Left forelimb (tissue), 1 donor: Measurements from ENCODE around the gene GJB4.
"Not testable (repeated sequence)": the region's sequence is repeated elsewhere in the genome, so short reads cannot be mapped to it uniquely, and the experiment has no call there.

Experiments
- DNase-seq: peaks from one replicate; pipeline ENCODE4 v3.0.0-alpha.2; 2018; ENCODE audit warnings: low spot score

Gene GJB4

GRCh38 chr1:34746785-34747637, 12.5 kb upstream of the GJB4 start:
- DNase-seq = no peak

GRCh38 chr1:34747638-34747941, 11.9 kb upstream of the GJB4 start:
- DNase-seq = no peak

- DNase-seq = no peak
These were observed 9.5 kb upstream of the GJB4 start for GRCh38 chr1:34749992-34750391.

- DNase-seq = no peak
These were observed 8.9 kb upstream of the GJB4 start for GRCh38 chr1:34750610-34751009.

- no peak for DNase-seq
These were observed 6.4 kb upstream of the GJB4 start for GRCh38 chr1:34753163-34753562.

- no peak for DNase-seq
These were observed 4.4 kb upstream of the GJB4 start, which contains the start of gene GJB5 for GRCh38 chr1:34754964-34755637. Gene GJB5, plus strand, starts transcription at chr1:34755047. Its CDS starts 2,284 bp downstream, at chr1:34757331.

- DNase-seq = no peak
These were observed 3.6 kb upstream of the GJB4 start for GRCh38 chr1:34755961-34756360.

GRCh38 chr1:34757386-34757785, 2.2 kb upstream of the GJB4 start:
- no peak for DNase-seq

GRCh38 chr1:34758751-34759150, 789 bp upstream of the GJB4 start:
- DNase-seq = no peak

- DNase-seq = no peak
These were observed 1.7 kb downstream of the GJB4 start for GRCh38 chr1:34761176-34761761.

- DNase-seq = no peak
These were observed 2.3 kb downstream of the GJB4 start for GRCh38 chr1:34761776-34762307.

- DNase-seq = no peak
These were observed 3.1 kb downstream of the GJB4 start for GRCh38 chr1:34762474-34763141.

- no peak for DNase-seq
These were observed 3.7 kb downstream of the GJB4 start for GRCh38 chr1:34763142-34763781.

- DNase-seq = no peak
These were observed 9.3 kb downstream of the GJB4 start for GRCh38 chr1:34768856-34769255.

- DNase-seq = no peak
These were observed 11.5 kb downstream of the GJB4 start for GRCh38 chr1:34770891-34771504.

- no peak for DNase-seq
These were observed 12.2 kb downstream of the GJB4 start for GRCh38 chr1:34771573-34772371.

- not testable (repeated sequence) for DNase-seq
These were observed 13.6 kb downstream of the GJB4 start for GRCh38 chr1:34773114-34773513.

GRCh38 chr1:34774957-34775356, 15.4 kb downstream of the GJB4 start:
- no peak for DNase-seq

- no peak for DNase-seq
These were observed 17.4 kb downstream of the GJB4 start for GRCh38 chr1:34776911-34777310.

GRCh38 chr1:34777519-34778321, 18.2 kb downstream of the GJB4 start:
- DNase-seq = no peak
